Measurements from ENCODE around the gene GLG1.

GRCh38 chr16:74585846-74586443, 21.0 kb downstream of the GLG1 start:
- no peak for TF ChIP-seq CTCF (conservative IDR thresholded peaks at IDR 0.05; ENCODE audit: low read depth, low read length)
- TF ChIP-seq EZH2 (IDR thresholded peaks at IDR 0.05; ENCODE audit: borderline replicate concordance, low read depth, low read length, poor library complexity, severe bottlenecking): no peak

Data from A673 (cell line).